Natural killer cell (primary cell): Measurements from ENCODE around the gene GRIA3. TPM values are rescaled to one million over a fixed set of nuclear protein-coding genes. Genes with fewer than 3 reads are reported as not detected.
"Not testable (repeated sequence)": the region's sequence is repeated elsewhere in the genome, so short reads cannot be mapped to it uniquely, and the experiment has no call there.

Experiments
- ATAC-seq, 3 donors: fragments of 150-1000 bp in 2 of 3; fragments of 200-7000 bp in 1 of 3; cut with Tn5 transposase; 1 replicate in 1 of 3; 2 replicates in 2 of 3; pipeline ENCODE4 v1.10.0; 2021; ENCODE audit warnings: mild to moderate bottlenecking in 2 of 3, moderate library complexity in 2 of 3
- DNase-seq, 2 donors: peaks; one replicate each; pipeline versions ENCODE4 v3.0.0 to v3.0.0-alpha.2; 2013 to 2021; ENCODE audit warnings: mixed read lengths in 1 of 2
- H3K27ac ChIP-seq: one replicate; pipeline ENCODE4 v1.5.1; 2013; ENCODE audit warnings: mild to moderate bottlenecking, low read length
- H3K27me3 ChIP-seq: one replicate; pipeline ENCODE4 v1.6.1; 2013; ENCODE audit warnings: low read length; ENCODE audit not compliant: control insufficient read depth, insufficient read depth
- H3K36me3 ChIP-seq: one replicate; pipeline ENCODE4 v1.6.1; 2013; ENCODE audit warnings: low read length; ENCODE audit not compliant: control insufficient read depth, insufficient read depth
- H3K4me1 ChIP-seq: one replicate; pipeline ENCODE4 v1.6.1; 2013; ENCODE audit warnings: low read length; ENCODE audit not compliant: control insufficient read depth, insufficient read depth
- H3K4me3 ChIP-seq: one replicate; pipeline ENCODE4 v1.5.1; 2013; ENCODE audit warnings: low read length
- H3K9me3 ChIP-seq: one replicate; pipeline ENCODE4 v1.6.1; 2013; ENCODE audit warnings: low read length; ENCODE audit not compliant: control insufficient read depth, insufficient read depth
- H3K27ac Mint-ChIP-seq, 2 donors: one replicate each; pipeline ENCODE4 v1.8.0; 2022; ENCODE audit warnings: mild to moderate bottlenecking in 2 of 2, mixed read lengths in 2 of 2, moderate library complexity in 1 of 2
- H3K27me3 Mint-ChIP-seq, 2 donors: one replicate each; pipeline ENCODE4 v1.8.0; 2022; ENCODE audit warnings: low read depth in 2 of 2, mixed read lengths in 2 of 2
- H3K36me3 Mint-ChIP-seq: one replicate; pipeline ENCODE4 v1.8.0; 2022; ENCODE audit warnings: mixed read lengths
- H3K4me1 Mint-ChIP-seq, 2 donors: one replicate each; pipeline ENCODE4 v1.8.0; 2022; ENCODE audit warnings: mixed read lengths in 2 of 2
- H3K4me3 Mint-ChIP-seq: one replicate; pipeline ENCODE4 v1.8.0; 2022; ENCODE audit warnings: mild to moderate bottlenecking, moderate library complexity, mixed read lengths
- H3K9me3 Mint-ChIP-seq, 2 donors: one replicate each; pipeline ENCODE4 v1.8.0; 2022; ENCODE audit warnings: mixed read lengths in 2 of 2
- CTCF ChIP-seq: fragments of 200-600 bp; IDR thresholded peaks from one replicate; pipeline ENCODE4 v1.8.0; 2022; ENCODE audit warnings: antibody characterized with exemption
- whole genome bisulfite sequencing: methylation state at CpG from one replicate; pipeline ENCODE4 v1.1.7; 2013; ENCODE audit warnings: missing lambda C conversion rate; ENCODE audit not compliant: insufficient coverage; 5-methylcytosine and 5-hydroxymethylcytosine counted together
- intact Hi-C: fragments of 100-400 bp; cut with micrococcal nuclease; formaldehyde crosslinking; loops from one replicate; pipeline ENCODE4 v1.14.2; 2022
- total RNA-seq, 4 donors: library from RNA; stranded (reverse); fragments of 120-200 nt in 1 of 4; gene quantifications; one replicate each; pipeline versions ENCODE4 v1.2.3 to v1.2.4, GENCODE V29; 2013 to 2022

GRIA3 gene
- total RNA-seq, 3 donors from 2014 or later (not counting 1 experiment from before 2014, with no cell fraction given): not detected

- no peak overlapping the region for H3K4me3 ChIP-seq
- no peak overlapping the region for H3K4me3 Mint-ChIP-seq
- H3K27me3 Mint-ChIP-seq: no peaks in the 10 kb centered on the region
- intact Hi-C loops: no loop called here
- H3K9me3 ChIP-seq: no peaks in the 10 kb centered on the region
- H3K36me3 ChIP-seq: no peaks in the 10 kb centered on the region
- H3K27ac Mint-ChIP-seq: no peak overlapping the region
- H3K27me3 ChIP-seq: no peaks in the 10 kb centered on the region
- peaks cover 0 to 4% of the 10 kb centered on the region in 2 donors for H3K9me3 Mint-ChIP-seq
- WGBS: 87% methylated on average over 5 of the region's 5 CpGs
- no peaks in the 10 kb centered on the region for H3K4me1 ChIP-seq
- H3K36me3 Mint-ChIP-seq: no peaks in the 10 kb centered on the region
- no peak for TF ChIP-seq CTCF
- H3K27ac ChIP-seq: no peak overlapping the region
- H3K4me1 Mint-ChIP-seq: no peaks in the 10 kb centered on the region
- no peak for DNase-seq
- ATAC-seq: no peak
Measured at GRCh38 chrX:123282241-123282640, 98.2 kb downstream of the GRIA3 start.

DNA sequence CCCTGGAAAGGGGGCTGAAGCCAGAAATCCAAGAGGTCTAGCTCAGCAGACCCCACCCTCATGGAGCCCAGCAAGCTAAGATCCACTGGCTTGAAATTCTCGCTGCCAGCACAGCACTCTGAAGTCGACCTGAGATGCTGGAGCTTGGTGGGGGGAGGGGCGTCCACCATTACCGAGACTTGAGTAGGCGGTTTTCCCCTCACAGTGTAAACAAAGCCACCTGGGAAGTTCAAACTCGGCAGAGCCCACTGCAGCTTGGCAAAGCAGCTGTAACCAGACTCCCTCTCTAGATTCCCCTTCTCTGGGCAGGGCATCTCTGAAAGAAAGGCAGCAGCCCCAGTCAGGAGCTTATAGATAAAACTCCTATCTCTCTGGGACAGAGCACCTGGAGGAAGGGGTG, 99.3 kb downstream of the GRIA3 start:
- H3K27ac Mint-ChIP-seq, H3K9me3 Mint-ChIP-seq, intact Hi-C loops, H3K27ac ChIP-seq, H3K27me3 ChIP-seq, H3K4me1 ChIP-seq, ATAC-seq, H3K36me3 Mint-ChIP-seq, H3K4me1 Mint-ChIP-seq, H3K4me3 ChIP-seq, H3K27me3 Mint-ChIP-seq, H3K9me3 ChIP-seq, DNase-seq, H3K36me3 ChIP-seq, H3K4me3 Mint-ChIP-seq: not testable (repeated sequence)
- WGBS: 82% methylated on average over 6 of the region's 6 CpGs

- no CpG with 5 or more reads among the region's 3 CpGs for WGBS
- no peak overlapping the region for H3K27ac ChIP-seq
- H3K4me3 ChIP-seq: no peak overlapping the region
- H3K4me1 Mint-ChIP-seq: peaks cover 0 to 5% of the 10 kb centered on the region in 2 donors
- no peaks in the 10 kb centered on the region for H3K27me3 ChIP-seq
- no peaks in the 10 kb centered on the region for H3K36me3 Mint-ChIP-seq
- H3K27me3 Mint-ChIP-seq: no peaks in the 10 kb centered on the region
- no peak for TF ChIP-seq CTCF
- no peak overlapping the region for H3K27ac Mint-ChIP-seq
- no peaks in the 10 kb centered on the region for H3K9me3 ChIP-seq
- DNase-seq (no peak), ATAC-seq (no peak)
- no peaks in the 10 kb centered on the region for H3K9me3 Mint-ChIP-seq
- H3K4me1 ChIP-seq: no peaks in the 10 kb centered on the region
- no peaks in the 10 kb centered on the region for H3K36me3 ChIP-seq
- no peak overlapping the region for H3K4me3 Mint-ChIP-seq
- intact Hi-C loops: no loop called here
Measured at GRCh38 chrX:123291623-123292022, 107.5 kb downstream of the GRIA3 start.

- ATAC-seq: no peak
- intact Hi-C loops: no loop called here
- Mint-ChIP-seq H3K4me1 (peaks cover 0 to 5% of the 10 kb centered on the region in 2 donors), H3K27ac (no peak overlapping the region), H3K36me3 (peaks cover 8% of the 10 kb centered on the region), H3K27me3 (peaks cover 0 to 21% of the 10 kb centered on the region in 2 donors), H3K4me3 (no peak overlapping the region), H3K9me3 (no peaks in the 10 kb centered on the region)
- Histone ChIP-seq H3K9me3 (no peaks in the 10 kb centered on the region), H3K27ac (no peak overlapping the region), H3K27me3 (no peaks in the 10 kb centered on the region), H3K36me3 (no peaks in the 10 kb centered on the region), H3K4me3 (no peak overlapping the region), H3K4me1 (no peaks in the 10 kb centered on the region)
- DNase-seq: no peak
- WGBS: no CpG with 5 or more reads among the region's 1 CpG
- TF ChIP-seq CTCF: no peak
Measured at GRCh38 chrX:123298026-123298425, 113.9 kb downstream of the GRIA3 start.
